Eye (tissue), 1 donor: Measurements from ENCODE around the gene MYO3B.
"Not testable (repeated sequence)": the region's sequence is repeated elsewhere in the genome, so short reads cannot be mapped to it uniquely, and the experiment has no call there.

Experiments used
- DNase-seq: peaks from one replicate; pipeline ENCODE4 v3.0.0-alpha.2; 2015

The MYO3B gene

DNA sequence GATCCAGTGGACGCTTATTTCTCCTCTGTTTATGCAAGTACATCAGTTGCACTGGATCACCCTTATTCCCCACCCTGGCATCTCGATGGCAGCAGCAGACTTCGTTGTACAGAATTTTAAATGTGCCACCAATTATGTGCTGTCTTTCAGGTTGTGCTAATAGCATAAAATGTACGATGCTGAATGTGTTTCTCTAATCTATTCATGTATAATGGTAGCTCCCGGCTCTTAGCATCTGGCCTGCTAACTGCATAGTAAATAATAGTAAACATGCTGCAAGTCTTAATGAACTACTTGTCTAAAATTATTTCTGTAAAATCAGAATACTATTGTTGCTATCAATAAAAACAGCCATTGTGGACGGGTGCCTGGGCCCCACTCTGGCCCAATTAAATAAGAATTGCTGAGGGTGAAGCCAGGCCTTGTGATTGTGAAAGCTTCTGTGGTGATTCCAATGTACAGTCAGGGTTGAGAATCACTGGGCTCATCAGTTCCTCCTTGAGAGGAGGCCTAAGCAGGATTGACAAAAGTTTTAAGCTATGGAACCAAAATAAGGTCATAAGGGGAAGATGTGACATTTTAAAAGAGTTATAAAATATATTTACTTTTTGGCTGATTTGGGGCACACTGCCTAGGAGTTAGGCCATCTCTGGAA lies 14.4 kb upstream of the MYO3B start:
- peak; percentile 33 for DNase-seq

DNA sequence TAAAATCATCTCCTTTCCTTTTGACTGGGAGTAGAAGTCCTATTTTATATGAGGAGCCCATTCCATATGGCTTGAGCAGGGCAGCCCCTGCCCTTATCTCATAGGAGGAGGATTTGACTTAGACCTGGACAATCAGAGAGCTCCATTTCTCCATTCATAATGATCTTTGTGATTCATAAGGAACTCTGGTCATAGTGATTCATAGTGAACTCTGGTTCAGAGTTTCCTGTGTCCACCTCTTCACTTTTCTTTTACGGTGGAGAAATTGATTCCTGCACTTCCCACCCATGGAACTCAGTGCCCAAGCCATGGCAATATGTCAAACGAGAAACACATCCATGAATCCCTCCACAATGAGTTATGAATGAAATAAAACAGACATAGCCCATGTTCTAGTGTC lies 12.8 kb upstream of the MYO3B start:
- DNase-seq, result no peak

DNA sequence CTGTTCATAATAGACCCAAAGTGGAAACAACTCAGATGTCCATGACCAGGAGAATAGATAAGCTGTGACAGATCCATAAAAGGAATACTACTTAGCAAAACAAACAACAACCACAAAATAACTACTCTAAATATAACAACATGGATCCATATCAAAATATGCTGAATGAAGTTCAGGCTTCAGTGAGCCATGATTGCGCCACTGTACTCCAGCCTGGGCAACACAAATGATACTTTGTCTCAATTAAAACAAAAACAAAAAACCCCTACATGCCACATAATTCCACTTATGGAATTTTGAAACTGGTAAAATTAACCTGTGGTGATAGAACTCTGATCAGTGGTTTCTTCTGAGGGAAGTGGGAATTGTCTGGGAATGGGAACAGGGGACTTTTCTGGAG lies 11.2 kb upstream of the MYO3B start:
- DNase-seq, result no peak

DNA sequence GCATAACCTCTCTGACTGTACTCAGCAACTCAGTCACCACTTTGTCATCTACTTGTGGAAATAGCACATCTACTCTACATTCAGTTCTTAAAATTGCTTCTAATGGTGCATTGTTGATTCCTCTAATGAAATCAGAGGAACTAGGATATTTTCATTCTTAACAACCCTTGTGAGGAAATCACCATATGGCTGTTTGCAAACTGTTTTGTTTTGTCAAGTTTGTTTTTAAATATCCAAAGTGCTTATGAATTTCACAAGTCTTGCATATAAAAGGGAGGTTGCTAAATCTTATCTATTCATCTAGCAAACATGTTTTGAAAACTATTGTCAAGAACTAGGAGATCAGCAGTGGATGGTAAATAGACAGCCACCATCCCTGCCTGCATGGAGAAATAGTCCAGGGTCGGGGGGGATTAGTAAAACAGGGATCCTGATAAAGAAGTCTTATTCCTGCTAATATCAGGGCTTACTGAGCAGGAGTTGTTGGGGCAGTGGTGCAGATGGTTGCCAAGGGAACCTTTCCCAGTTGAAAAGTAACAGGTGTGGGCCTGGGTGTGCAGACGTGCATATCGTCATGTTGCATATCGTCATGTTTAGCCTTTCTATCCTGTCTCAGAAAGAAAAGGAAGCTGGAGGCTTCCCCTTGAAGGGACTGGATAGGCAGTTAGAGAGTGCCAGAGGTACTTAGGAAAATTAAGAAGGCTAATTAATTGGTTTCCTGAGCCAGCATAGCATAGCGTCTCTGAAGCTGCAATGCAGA lies 7.5 kb upstream of the MYO3B start:
- DNase-seq, result peak; percentile 82

DNA sequence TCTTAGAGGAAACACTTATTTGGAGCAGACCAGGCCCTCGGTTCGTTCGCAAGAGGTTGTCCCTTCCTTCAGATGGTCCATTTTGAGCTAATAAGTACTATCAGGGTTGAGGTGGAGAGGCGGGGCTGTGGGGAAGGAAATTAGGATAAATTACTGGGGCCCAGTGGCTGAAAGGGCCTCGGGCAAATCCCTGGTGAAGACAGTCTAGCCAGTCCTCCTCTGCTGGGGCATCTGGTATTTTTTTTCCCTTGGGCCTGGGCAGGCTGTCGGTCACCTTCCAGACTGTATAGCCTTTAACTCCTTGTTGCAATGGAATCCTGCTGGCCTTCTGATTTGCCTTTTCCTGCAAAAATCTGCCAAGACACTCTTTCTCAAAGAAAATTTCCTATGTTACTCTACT lies 1.7 kb upstream of the MYO3B start:
- no peak for DNase-seq

DNA sequence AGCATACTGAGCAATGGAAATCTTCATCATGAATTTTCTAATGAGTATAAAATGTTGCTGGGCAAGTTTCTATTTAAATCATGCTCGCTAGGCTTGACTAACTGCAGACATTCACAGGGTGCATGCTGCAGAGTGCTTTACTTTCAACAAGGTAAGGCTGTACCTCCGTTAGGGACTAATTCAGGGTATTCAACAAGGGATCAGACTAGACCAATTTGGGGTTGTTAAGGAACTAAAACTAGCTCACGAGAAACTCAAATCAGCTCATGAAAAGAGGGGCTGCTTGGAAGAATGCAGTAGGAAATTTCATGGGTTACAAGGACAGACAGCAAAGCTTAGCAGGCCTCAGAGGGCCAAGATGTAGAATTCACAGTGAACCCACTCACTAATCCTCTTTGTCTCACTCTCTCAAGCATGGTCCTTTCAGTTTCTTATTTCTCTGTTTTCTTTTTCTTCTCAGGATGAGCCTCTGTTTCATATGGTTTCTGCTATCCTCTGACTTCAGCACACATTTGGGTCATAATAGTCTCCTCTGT lies 2.2 kb downstream of the MYO3B start:
- no peak for DNase-seq

DNA sequence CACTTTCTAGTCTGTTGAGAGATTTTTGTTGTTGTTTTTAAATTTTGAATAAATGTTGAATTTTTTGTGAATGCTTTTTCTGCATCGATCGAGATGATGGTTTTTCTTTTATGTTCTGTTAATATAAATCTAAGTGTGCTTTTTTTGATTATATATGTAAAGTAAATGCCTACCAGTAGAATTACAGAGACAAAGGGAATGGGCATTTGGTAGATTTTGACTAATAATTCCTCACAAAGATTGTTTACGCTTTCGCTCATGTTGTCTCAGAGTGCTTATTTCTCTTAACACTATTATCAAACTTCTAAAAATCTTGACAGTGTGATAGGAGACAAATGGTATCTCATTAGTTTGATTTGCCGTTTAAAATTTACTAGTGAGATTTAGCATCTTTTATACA lies 3.7 kb downstream of the MYO3B start:
- no peak for DNase-seq

DNA sequence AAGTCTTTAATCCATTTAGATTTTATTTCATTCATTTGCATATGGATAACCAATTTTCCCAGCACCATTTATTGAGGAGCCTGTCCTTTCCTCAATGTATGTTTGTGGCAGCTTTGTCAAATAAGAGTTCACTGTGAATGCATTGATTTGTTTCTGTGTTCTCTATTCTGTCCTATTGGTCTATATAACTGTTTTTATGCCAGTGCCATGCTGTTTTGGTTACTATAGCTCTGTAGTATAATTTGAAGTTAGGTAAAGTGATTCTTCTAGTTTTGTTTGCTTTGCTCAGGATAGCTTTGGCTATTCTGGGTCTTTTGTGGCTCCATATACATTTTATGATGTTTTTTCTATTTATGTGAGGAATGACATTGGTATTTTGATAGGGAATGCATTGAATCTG lies 7.4 kb downstream of the MYO3B start:
- no peak for DNase-seq

DNA sequence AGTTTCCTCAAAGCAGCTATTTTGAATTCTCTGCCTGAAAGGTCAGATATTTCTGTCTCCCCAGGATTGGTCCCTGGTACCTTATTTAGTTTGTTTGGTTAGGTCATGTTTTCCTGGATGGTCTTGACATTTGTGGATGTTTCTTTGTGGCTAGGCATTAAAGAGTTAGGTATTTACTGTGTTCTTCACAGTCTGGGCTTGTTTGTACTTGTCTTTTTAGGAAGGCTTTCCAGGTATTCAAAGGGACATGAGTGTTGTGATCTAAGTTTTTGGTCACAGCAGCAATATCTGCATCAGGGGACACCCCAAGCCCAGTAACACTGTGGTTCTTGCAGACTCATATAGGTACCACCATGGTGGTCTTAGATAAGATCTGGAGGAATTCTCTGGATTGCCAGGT lies 11.8 kb downstream of the MYO3B start:
- no peak for DNase-seq

DNA sequence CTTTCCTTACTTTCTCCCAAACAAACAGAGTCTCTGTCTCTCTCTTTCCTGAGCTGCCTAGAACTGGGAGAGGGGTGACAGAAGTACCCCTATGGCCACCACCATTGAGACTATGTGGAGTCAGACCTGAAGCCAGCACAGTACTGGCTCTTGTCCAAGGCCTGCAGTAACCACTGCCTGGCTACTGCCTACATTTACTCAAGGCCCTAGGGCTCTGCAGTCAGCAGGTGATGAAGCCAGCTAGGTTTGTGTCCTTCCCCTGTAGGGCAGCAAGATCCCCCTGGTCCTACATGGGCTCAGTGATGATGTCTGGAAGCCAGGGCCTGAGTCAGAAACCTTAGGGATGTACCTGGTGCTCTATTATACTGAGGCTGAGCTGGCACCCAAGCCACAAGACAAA lies 12.2 kb downstream of the MYO3B start:
- DNase-seq, result no peak

DNA sequence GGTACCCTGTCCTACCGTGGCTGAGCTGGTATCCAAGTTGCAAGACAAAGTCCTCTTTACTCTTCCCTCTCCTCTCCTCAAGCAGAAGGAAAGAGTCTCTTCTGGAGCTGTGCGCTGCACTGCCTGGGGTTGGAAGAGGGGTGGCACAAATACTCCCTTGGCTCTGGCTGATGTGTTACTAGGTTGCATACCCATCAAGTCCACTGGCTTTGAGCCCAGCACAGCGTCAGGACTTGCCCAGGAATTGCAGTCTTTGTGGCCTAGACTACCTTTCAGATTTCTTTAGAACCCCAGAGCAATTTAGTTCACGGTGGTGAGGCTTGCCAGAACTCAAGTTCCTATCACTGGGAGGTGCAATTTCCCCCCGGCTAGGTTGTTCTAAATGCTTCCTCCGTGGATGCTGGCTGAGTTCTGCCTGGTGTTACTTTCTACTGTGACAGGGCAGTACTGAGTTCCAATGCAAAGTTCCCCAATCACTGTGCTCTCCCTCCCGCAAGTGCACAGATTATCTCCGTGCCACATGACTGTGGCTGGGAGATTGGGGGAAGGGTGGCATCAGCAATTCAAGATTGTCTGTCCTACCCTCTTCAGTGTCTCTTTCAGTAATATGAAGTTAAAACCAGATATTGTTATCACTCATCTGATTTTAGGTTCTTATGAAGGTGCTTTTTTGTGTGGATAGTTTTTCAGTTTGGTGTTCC lies 13.4 kb downstream of the MYO3B start:
- DNase-seq, result no peak

DNA sequence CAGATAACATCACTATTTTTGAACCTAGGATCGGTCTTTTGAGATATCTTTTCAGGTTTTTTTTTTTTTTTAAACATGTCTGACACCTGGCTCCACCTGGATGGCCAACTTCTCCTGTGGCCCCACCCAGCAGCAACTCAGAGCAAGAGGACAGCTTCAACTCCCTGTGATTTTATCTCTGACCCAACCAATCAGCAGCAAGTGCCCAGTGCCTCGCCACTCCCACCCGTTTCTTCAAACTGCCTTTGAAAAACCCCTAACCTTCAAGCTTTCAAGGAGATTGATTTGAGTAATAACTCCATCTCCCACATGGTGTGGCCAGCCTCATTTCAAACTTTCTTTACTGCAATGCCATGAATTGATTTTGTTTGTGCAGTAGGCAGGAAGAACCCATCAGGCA lies 19.0 kb downstream of the MYO3B start:
- no peak for DNase-seq

DNA sequence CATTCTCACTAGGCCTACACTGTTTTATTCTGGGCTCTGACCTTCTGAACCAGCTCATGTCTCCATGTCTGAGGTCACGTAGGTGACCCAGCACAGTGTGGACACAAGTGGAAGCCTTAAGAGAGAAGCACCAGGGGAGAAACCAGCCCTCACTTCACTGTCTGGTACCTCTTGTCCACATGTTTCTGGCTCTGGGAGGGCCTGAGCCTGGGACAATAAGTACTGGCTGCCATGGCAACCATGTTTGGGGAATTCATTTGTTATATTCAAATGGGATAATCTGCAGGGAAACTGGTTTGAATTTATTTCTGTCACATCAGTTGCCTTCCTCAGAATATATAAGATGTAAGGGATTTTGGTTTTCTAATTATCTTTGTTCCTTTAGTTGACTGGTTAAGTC lies 23.3 kb downstream of the MYO3B start:
- peak; percentile 31 for DNase-seq

DNA sequence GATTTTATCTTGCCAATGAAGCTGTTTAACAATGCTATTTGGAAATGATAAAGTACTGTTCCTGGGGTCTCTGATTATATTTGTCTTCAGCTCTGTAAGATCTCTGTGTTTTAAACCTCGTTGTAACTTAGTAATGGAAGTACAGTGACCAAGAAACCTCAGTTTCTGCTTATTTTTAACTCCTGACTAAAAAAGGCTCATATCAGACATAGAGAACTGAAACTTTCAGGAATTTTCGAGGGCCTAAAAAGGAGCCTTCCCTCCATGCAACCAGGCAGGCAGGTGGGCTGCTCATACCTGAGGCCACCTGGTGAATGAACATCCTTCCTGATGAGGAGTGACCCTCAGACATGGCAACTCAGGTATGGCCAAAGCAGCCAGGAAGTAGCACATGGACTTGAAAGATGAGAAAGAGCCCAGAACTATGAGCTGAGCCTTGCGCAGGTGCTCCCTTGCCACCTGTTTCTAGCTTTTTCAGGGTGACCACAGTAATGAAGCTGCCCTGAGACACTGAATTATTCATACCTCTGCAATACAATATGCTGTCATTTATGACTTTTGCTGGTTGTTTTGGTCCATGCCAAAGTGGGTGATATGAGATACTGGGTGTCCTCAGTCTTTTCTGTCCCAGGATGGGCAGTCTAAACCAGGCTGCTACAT lies 23.9 kb downstream of the MYO3B start:
- DNase-seq, result no peak

DNA sequence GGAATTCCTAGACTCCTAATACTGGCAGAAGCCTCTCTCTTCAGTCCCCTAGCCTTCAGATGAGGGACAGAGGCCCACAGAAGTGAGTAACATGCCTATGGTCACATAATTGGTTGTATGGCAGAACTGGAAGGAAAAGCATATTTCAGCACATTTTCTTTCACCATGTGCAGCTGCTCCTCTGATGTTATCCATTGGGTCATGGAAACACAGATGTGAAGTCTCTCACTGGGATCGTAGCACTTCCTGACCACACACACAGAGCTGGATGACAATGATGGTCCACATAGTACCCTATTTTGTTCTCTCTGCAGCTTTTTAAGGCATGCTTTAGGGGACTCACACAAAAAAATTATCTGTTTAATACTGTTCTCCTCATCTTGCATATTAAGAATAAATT lies 24.5 kb downstream of the MYO3B start:
- DNase-seq, result peak; percentile 24

DNA sequence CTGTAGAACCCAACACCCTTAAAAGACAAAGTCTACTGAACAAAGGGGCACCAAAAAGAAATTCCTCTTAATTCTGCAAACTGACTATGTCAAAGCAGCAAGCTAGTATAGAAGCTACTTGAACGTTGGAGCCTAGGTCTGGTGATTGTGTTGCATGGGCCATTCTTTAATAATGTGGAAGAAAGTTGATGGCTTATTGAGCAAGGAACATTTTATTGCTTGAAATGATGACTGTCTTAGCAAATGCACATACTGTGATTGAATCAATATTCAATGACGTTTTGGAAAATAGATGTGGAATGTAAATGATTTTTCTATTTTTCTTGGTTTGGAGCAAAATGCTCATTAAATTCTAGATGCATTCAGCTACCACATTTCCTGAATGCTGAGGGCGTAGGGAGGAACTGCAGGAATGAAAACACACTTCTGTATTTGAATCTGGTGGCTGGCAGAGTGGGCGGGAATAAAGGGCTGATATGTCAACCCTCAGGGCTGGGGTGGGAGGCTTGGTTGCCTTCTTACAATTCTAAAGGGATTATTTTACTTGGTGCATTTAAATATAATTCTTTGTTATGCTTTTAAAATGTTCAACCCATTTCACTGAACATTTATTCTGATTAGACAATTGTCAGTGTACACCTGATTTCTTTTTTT lies 26.5 kb downstream of the MYO3B start:
- DNase-seq, result no peak

DNA sequence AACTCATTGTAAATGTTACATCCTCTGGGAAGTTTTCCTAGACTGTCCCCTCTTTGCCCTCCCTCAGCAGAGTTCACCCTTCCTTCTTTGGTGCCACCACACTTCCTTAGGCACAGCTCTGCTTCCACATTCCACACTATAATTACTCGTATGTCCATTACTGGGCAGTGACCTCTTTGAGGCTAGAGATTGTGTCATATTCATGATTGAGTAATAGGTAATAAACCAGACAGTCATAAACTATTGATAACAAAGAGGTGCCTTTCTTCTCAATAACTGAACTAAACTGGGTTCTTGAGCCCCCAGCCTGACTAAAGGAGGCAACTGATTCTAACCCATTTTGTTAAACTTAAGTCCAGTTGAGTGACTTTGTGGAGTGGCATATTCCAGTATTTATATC lies 28.3 kb downstream of the MYO3B start:
- no peak for DNase-seq

DNA sequence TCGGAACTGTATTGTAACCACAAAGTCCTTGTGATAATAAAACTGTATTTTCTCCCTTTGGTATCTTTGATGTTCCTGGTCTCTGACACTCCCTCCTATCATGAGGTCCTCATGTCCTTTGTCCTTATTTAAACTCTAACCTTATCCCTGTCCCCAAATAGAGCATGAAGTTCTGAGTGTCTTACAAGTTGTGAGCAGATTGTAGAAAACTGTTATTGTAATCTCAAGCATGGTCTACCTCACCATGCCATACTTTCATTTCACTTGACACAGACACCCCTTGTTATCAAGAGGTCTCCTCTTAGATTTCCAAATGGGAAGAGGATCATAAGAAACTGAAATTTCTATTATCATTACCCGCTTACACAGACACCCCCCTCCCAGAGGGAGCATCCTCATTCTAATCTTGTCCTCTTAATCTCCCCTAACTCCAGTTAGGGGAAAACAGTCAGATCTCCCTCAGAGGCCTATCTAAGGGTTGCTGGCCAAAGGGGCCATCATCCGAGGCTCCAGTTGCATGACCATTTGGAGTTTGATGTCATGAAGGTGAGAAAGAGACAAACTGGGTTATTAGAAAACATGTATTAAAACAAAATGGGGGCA lies 29.0 kb downstream of the MYO3B start:
- DNase-seq, result no peak

DNA sequence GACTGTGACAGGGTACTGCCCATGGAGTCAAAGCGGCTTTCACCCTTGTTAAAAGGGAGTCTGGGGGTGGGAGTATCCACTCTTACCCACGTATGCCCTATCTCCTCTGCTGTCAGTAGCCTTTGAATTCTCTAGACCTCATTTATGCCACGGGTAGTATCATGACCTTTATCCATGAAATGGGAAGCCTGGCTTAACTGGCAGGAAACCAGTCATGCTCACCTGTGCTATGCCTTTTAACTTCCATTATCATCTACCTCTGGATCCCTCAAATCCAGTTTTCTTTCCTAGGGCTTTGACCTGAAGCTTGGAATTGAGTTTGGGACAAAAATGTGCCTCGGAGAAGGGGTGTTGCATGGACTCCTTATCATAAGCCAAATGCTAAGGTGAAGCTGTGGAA lies 30.0 kb downstream of the MYO3B start:
- DNase-seq, result no peak

DNA sequence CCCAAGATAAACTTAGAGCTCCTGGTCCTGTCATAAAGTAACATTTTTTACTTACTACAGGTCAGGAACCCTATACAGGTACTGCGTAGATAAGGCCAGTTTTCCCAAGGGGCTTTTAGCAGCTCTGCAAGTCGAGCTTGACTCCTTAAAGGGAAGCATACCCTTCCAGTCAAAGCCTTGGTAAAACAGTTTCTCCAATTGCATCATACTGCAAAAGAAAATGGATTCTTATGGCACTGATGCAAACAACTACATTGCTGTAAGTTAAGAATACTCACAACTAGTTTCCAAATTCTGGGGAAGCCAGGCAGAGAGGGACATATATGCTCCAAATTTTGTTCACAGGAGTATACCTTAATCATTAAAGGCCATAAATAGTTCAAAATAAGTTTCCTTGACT lies 31.0 kb downstream of the MYO3B start:
- DNase-seq, result no peak

DNA sequence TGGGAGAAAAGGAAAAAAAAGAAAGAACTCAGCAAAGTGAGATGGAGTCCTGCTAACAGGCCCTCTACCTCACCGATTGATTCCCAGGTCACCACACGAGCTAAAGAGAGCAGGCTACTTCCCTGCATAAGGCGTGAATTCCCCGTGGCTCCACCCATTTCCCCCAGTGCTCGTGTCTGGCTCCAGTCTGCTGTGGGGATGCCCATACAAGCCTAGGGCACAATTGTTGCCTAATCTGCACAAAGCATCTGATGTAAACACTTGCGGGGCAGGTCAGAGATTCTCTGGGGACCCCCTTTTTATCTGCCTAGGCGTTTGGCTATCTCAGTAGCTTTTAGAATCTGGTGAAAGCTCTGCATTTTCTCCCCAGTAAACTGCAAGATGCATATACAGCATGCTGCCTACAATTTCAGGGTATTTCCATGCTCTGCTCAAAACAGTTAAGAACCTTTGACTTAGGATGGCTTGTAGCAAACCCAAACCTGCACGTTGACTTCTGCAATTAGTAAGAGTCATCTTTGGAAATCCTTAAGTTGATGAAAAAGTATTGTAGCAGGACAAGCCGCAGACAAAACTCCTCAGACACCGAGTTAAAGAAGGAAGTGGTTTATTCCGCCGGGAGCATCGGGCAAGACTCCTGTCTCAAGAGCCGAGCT lies 34.8 kb downstream of the MYO3B start:
- DNase-seq, result no peak

DNA sequence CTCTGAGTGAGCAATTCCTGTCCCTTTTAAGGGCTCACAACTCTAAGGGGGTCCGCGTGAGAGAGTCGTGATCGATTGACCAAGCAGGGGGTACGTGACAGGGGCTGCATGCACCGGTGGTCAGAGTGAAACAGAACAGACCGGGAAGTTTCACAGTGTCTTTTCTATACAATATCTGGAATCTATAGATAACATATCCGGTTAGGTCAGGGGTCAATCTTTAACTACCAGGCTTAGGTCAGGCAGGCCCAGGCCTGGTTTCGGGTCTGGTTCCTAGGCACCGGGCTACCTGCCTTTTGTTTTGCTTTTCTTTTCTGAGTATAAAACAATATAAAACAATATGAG lies 35.3 kb downstream of the MYO3B start:
- DNase-seq, result not testable (repeated sequence)
